ENCODE results near the gene PIH1D1.

PIH1D1 gene

GRCh38 chr19:49497047-49497788 lies 45.6 kb upstream of the PIH1D1 start (continued):
- TF ChIP-seq ZNF148 (tag by site-specific recombination; IDR thresholded peaks at IDR 0.05; ENCODE audit: borderline replicate concordance) (no peak), ZNF248 (tag by site-specific recombination; IDR thresholded peaks at IDR 0.05) (no peak), ZNF132 (tag by site-specific recombination; IDR thresholded peaks at IDR 0.05; ENCODE audit: borderline replicate concordance) (no peak), SCRT1 (tag by site-specific recombination; IDR thresholded peaks at IDR 0.05; ENCODE audit: borderline replicate concordance) (no peak)

GRCh38 chr19:49496574-49497008 lies 45.0 kb upstream of the PIH1D1 start:
- CTCF ChIA-PET, result interaction anchor here (1.0 to 2.0 kb wide), 2 partner anchors 73 to 175 kb away, joined by 3 to 5 read pairs; no protein-coding TSS in a partner anchor
- POLR2A ChIA-PET, result interaction anchor here (0.8 to 2.6 kb wide), 17 partner anchors 9 to 433 kb away, joined by 3 to 26 read pairs (median 7); partner anchors contain the start of genes ALDH16A1, BCL2L12, FCGRT and IRF3

More at GRCh38 chr19:49496574-49497008, 45.0 kb upstream of the PIH1D1 start:
- Histone ChIP-seq H3K4me1 (ENCODE audit: control insufficient read depth, insufficient read depth, low read length) (peaks cover 7% of the 10 kb centered on the region), H3K27ac (ENCODE audit: extremely low read depth, low read depth, low read length) (peak overlapping the region; percentile 87), H3K9me3 (ENCODE audit: control insufficient read depth, insufficient read depth, low read depth, low read length) (no peaks in the 10 kb centered on the region), H3K4me3 (ENCODE audit: low read depth, low read length) (peak overlapping the region; percentile 89), H3K36me3 (ENCODE audit: control insufficient read depth in 2 of 2, insufficient read depth in 1 of 2, low read length in 2 of 2) (peaks cover 15 to 54% of the 10 kb centered on the region in 2 experiments)
- 0 out of 2 replicates have a peak, but pooled peaks have one; percentile 12 for TF ChIP-seq ZSCAN30 (tag by site-specific recombination; IDR thresholded peaks at IDR 0.05)
- 0 out of 2 replicates have a peak, but pooled peaks have one; percentile 5 for TF ChIP-seq ZBTB10 (tag by site-specific recombination; IDR thresholded peaks at IDR 0.05)
- no peak for TF ChIP-seq ZNF112 (tag by site-specific recombination; IDR thresholded peaks at IDR 0.05)
- TF ChIP-seq ZBTB44 (tag by site-specific recombination; IDR thresholded peaks at IDR 0.05), result 0 out of 2 replicates have a peak, but pooled peaks have one; percentile 1
- no peak; the same call in 1 of the 2 replicates for TF ChIP-seq ZNF362 (tag by site-specific recombination; IDR thresholded peaks at IDR 0.05)
- no peak for TF ChIP-seq ZNF302 (tag by site-specific recombination; IDR thresholded peaks at IDR 0.05; ENCODE audit: low read depth)
- TF ChIP-seq ZNF48 (tag by site-specific recombination; IDR thresholded peaks at IDR 0.05), result no peak
